HCT116 (cell line): ENCODE data around the gene SLC12A1.

ENCODE experiments used
- ATF3 ChIP-seq: IDR thresholded peaks from 2 replicates; pipeline ENCODE4 v1.6.1; 2012
- CEBPB ChIP-seq: IDR thresholded peaks from 2 replicates; pipeline ENCODE4 v1.6.1; 2012; ENCODE audit warnings: low read depth
- CTCF ChIP-seq, 3 experiments: fragments of 200-600 bp in 1 of 3; sonication (generic) in 1 of 3; IDR thresholded peaks in 2 of 3; conservative IDR thresholded peaks in 1 of 3; 2 replicates each; pipeline ENCODE4 v1.5.1; 2012 to 2017; ENCODE audit warnings: low read depth in 2 of 3, low read length in 2 of 3, antibody characterized with exemption in 1 of 3, borderline replicate concordance in 1 of 3, control low read depth in 1 of 3, mild to moderate bottlenecking in 1 of 3, mixed read lengths in 1 of 3, mixed run types in 1 of 3, moderate library complexity in 1 of 3; ENCODE audit not compliant: insufficient read depth in 1 of 3
- EZH2 ChIP-seq: fragments of 200-600 bp; sonication (generic); IDR thresholded peaks from 2 replicates; pipeline ENCODE4 v1.6.1; 2017; ENCODE audit warnings: antibody characterized with exemption, mixed run types
- EZH2phosphoT487 ChIP-seq: fragments of 200-600 bp; IDR thresholded peaks from 2 replicates; pipeline ENCODE4 v1.6.1; 2018; ENCODE audit warnings: antibody characterized with exemption, borderline replicate concordance
- JUND ChIP-seq: IDR thresholded peaks from 2 replicates; pipeline ENCODE4 v1.6.1; 2012
- MAX ChIP-seq: IDR thresholded peaks from 2 replicates; pipeline ENCODE4 v1.6.1; 2012
- POLR2A ChIP-seq: IDR thresholded peaks from 2 replicates; pipeline ENCODE4 v1.7.0; 2011; ENCODE audit warnings: borderline replicate concordance; ENCODE audit not compliant: insufficient read depth, insufficient read length; ENCODE audit errors: extremely low read depth
- POLR2AphosphoS5 ChIP-seq: IDR thresholded peaks from 2 replicates; pipeline ENCODE4 v1.6.1; 2011; ENCODE audit warnings: mild to moderate bottlenecking, low read depth, low read length, moderate library complexity
- REST ChIP-seq: IDR thresholded peaks from 2 replicates; pipeline ENCODE4 v1.6.1; 2012; ENCODE audit warnings: low read depth
- YY1 ChIP-seq: IDR thresholded peaks from 2 replicates; pipeline ENCODE4 v1.6.1; 2011; ENCODE audit warnings: low read length, low read depth, moderate library complexity, mild to moderate bottlenecking; ENCODE audit not compliant: insufficient replicate concordance; ENCODE audit errors: extremely low read depth
- ZFX ChIP-seq: fragments of 450-650 bp; IDR thresholded peaks from 2 replicates; pipeline ENCODE4 v1.6.1; 2017

GRCh38 chr15:48176957-48177356 lies 29.1 kb upstream of the SLC12A1 start:
- TF ChIP-seq ZFX: no peak
- TF ChIP-seq POLR2AphosphoS5: no peak
- TF ChIP-seq EZH2phosphoT487: no peak
- no peak for TF ChIP-seq MAX
- TF ChIP-seq CTCF (IDR thresholded peaks at IDR 0.05 in 2 of 3, conservative IDR thresholded peaks at IDR 0.05 in 1 of 3; ENCODE audit: borderline replicate concordance in 1 of 3, insufficient read depth in 1 of 3, low read depth in 2 of 3, low read length in 2 of 3): no peak
- no peak for TF ChIP-seq EZH2
- TF ChIP-seq JUND: no peak
- no peak for TF ChIP-seq ATF3
- no peak for TF ChIP-seq REST
- no peak for TF ChIP-seq POLR2A
- TF ChIP-seq CEBPB: no peak
- no peak for TF ChIP-seq YY1
